Retina (tissue), 1 donor: ENCODE measurements around the gene THSD4.
A peak's percentile ranks its signal among the peaks of the same experiment; 100 is the strongest.
"Not testable (repeated sequence)": the region's sequence is repeated elsewhere in the genome, so short reads cannot be mapped to it uniquely, and the experiment has no call there.

ENCODE experiments used
- DNase-seq: peaks from one replicate; pipeline ENCODE4 v3.0.0-alpha.2; 2016

THSD4 gene

DNA sequence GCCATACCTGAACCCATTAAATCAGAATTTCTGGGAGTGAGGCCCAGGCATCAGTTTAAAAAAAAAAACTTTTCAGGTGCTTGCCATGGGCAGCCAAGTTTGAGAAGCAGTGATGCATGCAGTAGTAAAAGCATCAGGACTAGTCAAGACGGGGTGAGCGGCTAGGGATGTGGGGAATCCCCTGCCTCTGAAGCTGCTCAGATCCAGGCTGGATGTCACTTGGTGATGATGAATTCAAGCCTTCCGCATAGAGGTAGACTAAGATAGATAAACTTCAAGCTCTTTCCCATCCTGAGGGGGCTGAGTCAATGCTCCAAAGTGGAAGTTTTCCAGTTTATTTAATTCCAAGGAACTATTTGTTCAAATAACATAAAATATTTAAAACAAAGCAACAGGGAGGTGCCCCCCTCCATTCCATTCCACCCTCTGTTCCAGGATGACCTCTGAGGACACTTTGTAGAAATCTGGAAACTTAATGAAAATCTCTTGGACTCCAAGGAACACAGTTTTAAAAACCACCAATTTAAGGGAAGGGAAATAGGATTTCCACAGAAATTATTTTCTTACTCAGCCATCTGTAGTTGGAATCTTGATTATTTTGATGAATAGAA is 594.6 kb downstream of the THSD4 start:
- no peak for DNase-seq

DNA sequence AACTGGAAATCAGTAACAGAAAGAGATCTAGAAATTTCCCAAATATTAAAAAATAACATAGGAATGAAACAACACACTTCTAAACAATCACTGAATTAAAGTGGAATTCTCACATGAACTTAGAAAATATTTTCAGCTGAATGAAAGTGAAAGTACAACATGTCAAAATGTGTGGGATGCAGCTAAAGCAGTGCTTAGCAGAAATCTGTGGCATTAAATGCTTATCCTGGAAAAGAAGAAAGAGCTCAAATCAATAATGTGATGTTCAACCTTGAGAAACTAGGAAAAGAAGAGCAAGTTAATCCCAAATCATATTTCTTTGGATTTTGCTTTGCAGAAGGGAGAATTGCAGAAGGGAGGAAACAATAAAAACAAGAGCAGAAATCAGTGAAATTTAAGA is 596.9 kb downstream of the THSD4 start:
- no peak for DNase-seq

DNA sequence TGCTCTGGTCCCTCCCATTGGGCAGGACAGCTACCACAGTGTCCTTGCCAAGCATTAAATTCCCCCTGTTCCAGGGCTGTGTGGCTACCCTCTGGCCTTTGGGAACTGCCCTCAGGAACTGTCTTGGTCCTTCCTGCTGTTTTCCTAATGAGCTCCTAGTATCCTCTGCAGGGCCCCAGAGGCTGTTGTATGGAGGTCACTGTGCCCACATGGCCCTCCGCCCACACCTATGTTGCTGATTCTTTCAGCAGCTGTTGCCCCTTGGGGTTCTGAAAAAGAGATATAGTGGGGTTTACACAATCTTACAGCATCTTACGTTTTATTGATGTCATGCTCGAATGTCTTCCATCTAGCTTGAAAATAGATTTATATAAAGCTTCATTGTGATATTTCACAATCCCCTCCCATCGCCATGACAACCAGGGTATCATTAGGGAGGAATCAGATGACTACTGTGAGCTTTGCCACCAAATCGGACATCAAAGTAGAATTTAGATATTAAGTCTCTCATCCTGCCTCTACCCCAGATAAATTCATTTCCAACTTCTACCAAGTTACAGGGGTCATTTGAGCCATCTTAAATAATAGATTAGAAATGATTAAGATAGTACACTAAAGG is 598.0 kb downstream of the THSD4 start:
- DNase-seq: no peak

DNA sequence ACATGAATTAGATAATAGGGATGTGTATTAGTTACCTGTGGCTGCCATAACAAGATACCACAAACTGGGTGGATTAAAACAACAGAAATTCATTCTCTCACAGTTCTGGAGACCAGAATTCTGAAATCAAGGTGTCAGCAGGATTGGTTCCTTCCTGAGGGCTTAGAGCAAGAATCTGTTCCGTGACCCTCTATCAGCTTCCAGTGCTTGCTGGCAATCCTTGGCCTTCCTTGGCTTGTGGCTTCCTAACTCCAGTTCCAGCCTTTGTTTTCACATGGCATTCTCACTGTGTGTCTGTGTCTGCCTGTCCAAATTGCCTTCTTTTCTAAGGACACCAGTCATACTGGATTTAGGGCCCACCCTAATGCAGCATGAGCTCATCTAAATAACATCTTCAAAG is 600.6 kb downstream of the THSD4 start:
- no peak for DNase-seq

DNA sequence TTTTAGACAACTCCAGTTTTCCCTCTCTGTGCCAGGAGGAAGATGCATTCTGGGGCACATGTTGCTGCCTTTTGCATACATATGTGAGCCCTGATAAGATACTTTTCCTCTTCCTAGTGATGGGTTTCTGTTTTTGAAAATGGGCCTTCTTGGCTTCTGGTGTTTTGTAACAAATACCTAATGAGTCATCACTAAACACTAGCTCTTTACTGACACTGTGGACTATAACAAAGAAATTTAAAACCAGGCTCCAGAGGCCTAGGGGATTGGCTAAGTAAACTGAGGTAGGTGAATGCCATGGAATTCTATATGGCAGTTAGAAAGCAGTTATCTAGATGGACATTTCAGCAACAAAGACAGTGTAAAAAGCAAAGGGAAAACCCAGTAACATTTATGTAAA is 601.7 kb downstream of the THSD4 start:
- no peak for DNase-seq

DNA sequence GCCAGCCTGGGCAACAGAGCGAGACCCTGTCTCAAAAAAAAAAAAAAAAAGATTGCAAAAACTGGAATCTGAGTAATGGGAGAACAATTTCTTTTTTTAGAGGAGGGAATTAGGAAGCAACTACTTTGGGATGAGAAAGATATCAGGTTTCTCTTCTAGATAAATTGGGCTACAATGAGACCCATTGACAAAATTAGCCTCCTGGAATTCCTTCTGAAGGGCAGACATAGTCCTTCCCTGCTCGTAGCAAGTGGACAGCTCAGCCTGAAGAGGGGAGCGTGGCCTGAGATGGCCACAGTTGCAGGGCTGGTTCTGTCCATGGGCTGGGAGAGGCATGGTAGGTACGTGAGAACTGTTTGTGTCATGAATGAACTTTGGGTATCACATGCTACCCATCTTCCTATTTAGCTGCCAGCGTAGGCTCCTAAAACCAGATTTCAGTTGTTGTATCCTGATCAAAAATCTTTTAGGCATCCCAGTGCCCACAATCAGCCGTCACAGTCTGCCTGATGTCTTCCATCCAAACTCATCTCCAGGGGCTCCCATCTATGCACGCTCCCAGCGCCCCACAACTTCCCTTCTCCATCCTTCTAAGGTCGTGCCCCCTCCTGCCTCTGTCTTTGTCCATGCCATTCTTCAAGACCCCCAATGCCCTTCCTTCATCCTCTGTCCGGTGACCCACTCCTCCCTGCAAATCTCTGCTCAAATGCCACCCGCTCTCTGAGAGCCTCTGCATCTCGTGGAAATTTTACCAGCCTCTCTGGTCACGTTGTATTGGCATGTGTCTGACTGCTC is 603.0 kb downstream of the THSD4 start:
- DNase-seq: no peak

DNA sequence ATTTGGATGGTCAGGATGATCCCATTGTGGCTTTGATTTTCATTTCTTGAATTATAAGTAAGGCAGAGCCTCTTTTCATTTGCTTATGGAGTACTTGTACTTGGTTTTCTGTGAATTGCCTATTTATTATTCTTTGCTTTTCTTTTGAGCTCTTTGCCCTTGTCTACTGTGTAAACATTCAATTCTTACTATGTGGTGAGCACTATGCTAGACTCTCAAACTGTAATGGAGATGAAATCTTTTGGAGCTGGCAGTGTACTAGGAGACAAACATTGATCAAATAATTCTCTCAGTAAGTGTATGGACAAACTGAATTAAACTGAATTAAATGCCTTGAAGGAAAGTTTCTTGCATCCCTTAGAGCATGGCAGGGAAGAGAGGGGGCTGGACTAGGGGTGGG is 608.1 kb downstream of the THSD4 start:
- DNase-seq: no peak

DNA sequence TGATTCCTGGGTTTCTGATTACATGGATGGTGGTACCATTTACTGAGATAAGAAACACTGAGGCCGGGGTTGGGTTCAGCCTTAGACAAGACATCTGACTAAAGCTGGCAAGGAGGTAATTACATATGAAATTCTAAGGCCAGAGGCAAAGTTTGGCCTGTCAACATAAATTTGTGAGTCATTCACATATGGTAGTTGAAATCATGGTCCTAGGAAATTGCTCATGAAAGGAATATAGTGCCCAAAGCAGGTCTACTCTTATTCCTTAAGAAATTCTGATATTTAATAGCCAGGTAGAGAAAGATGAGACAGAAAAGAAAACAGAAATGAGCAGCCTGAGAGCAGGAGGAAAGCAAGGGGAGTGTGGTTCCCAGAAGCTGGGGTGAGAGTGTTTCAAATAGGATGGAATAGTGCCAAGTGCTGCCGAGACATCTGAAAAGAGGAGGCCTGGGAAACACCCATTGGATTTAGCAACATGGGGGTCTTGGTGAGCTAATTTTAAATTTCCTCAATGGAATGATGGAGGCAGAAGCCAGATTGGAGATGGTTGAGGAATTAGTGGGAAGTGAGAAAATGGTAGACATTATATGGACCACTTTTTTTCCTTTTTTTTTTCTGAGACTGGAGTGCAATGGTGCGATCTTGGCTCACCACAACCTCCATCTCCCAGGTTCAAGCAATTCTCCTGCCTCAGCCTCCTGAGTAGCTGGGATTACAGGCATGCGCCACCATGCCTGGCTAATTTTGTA is 610.1 kb downstream of the THSD4 start:
- not testable (repeated sequence) for DNase-seq

DNA sequence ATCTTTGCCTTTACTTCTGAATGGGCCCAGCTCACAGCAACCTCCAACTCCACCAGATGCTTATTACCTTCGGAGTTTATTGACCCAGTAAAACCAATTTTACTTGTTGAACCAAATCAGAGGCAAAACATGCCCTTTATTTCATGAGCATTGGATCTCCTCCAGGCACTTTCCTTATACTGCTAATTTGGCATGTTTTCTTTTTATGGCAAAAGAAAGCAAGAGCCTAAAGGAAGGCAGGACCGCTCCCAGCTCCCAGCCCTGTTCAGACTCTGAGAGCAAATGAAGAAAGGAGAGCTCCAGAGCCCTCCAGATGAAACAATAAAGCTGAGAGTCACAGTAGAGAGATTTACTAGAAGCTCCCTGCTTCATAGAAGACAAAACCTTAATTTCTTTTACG is 613.6 kb downstream of the THSD4 start:
- no peak for DNase-seq

DNA sequence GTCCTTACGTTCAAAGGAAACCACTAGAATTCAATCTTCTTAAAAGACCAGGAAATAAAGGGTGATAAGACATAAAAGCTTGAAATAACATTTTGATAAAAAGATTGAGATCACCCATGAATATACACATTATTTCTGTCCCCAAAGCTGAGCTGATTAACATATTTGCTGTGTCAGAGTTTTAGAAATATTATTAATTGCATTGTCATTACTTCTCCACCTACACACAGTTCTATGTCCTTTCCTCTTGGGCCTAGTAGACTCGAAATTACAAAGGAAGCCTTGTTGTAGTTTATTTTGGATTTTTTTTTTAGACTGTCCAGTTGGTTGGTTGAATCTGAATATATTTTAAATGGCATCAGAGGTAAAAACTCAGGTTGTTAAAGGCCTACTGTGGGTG is 614.0 kb downstream of the THSD4 start:
- DNase-seq: no peak

DNA sequence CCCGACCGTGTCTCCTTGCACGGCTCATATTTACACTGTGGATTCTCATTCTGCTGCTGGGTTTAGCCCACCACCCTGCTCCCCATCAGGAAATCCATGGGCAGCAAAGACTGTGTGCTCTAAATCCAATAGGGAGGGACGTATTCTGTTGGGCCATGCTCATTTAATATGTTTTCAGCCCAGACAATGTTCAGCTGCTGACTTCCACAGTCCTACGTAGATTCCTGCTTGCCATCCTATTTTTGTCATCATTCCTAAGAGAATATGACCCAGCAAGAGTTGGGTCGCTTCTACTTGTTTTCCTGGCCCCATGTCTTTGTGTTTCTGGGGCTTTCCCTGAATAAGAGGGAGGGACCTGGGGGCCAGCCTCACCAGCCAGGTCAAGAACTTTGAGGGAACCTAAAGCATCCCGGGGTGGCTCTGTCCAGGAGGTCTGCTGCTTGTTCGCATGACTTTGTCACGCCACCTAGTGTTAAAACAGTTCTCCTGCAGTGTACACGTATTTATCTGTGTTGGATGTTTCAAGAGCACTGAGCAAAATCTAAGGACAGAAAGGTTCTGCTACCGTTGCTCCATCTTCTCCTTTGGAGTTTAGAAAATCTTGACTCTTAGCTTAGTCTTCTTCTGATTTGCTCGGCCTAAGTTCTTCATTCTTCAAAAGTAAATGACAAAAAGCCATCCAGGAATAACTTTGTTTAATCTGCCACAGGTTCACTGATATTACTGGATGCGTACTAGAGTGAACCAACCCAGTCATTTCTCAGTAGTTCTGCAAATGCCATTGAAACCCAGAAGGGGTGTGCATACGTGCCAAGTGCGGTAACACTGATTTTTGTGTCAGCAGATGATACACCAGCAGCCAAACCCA is 615.2 kb downstream of the THSD4 start:
- DNase-seq: peak; percentile 61

DNA sequence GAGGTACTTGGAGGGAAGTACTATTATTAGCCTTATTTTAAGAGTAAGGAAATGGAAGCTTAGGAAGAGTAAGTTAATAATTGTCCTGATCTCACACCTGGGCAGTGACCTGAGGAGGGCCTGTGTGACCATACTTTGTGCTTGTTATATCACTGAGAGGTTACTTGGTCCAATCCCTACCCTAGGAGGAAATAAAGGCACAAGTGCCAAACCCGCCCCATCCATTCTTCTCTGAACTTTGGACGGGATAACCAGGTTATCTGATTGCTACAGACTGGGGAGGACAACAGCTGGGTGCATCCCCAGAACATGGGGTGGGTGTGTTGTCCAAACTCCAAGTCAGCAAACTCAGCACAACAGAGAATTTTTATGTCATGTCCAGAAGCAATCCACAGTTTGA is 617.4 kb downstream of the THSD4 start:
- DNase-seq: no peak

DNA sequence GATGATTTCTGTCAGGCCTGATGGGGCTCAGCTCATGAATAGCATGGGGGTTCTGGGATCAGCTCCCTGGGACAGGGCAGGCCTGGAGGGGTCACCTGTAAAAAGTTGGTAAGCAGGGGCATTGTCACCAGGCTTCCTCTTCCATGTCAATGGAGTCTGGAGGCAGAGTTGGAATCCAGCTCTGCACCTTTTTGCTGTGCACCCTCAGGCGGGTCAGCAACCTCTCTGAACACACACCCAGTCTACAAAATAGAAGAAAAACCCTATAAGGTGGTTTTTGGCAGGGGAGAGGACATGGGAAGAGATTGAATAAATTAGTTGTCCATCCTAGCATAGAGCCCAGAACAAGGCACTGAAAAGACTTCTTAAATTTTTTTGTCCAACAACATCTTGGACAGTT is 617.9 kb downstream of the THSD4 start:
- no peak for DNase-seq

DNA sequence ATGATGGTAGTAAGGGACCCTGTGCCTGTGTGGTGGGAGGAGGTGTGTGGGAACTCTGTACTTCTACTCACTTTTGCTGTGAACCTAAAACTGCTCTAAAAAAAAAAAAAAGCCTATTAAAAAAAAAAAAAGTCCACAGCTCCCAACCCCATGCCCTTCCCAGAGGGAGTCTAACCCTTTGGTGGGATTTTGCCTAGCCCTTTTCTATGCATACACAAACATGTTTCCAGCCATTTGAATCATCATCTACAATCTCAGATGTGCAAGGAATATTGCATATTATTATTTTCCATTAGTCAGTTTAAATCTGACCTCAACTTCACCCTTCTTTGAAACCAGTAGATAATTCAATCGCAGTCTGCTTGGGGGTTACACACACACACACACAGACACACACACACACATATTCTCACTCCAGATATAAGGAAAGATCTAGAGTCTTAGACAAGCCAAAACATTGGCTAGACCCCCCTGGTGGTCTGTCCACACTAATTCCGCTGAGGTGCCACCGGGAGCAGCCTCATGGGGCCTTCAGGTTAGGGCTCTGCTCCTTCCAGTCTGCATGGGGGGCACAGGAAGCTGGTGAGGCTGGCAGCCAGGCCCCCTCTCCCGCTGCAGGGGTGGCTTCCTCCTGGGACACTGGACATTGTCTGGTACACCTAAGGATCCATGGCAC is 619.6 kb downstream of the THSD4 start:
- no peak for DNase-seq

DNA sequence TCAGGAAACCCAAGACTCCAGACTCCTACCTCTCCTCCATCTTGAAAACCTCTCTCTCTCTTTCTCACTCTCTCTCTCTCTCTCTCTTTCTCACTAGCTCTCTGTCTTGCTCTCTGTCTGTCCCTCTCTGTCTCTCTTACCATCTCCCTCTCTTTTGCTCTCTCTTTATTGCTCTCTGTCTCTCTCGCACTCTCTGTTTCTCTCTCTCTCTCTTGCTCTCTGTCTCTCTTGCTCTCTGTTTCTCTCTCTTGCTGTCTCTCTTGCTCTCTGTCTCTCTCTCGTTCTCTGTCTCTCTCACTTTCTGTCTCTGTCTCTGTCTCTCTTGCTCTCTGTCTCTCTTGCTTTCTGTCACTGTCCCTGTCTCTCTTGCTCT is 620.1 kb downstream of the THSD4 start:
- no peak for DNase-seq

DNA sequence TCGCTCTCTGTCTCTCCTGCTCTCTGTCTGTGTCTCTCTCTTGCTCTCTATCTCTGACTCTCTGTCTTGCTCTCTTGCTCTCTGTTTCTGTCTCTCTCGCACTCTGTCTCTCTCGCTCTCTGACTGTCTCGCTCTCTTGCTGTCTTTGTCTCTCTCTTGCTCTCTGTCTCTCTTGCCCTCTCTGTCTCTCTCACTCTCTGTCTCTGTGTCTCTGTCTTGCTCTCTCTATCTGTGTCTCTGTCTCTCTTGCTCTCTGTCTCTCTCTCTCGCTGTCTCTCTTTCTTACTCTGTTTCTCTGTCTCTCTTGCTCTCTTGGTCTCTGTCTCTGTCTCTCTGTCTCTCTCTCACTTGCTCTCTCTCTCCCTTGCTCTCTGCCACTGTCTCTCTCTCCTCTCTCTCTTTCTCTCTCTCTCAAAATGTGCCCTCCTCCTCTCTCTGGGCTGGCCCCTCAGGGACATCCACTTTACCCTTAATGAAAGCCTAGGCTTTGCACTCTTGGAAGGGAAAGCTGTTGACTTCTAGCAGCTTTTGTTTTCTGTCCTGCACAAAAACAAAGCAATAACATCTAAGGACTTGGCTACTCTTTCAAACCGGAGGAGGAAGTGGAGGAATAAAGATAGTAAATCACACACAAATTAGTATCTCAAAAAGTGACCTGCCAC is 621.1 kb downstream of the THSD4 start:
- no peak for DNase-seq

DNA sequence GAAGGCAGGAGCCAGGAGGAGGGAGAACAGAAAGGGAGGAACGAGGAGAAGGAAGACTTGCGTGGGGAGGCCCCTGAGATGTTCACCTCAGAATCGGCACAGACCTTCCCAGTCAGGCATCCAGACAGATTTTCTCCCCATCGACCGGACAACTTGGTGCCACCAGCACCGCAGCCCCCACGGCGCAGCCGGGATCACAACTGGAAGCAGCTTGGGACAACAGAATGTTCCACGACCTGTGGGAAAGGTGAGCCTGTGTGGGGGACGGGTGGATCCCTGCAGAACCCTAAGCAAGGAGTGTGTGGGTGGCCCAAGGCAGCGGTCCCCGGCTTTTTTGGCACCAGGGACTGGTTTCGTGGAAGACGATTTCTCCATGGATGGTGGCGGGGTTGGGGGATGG is 622.5 kb downstream of the THSD4 start:
- no peak for DNase-seq

DNA sequence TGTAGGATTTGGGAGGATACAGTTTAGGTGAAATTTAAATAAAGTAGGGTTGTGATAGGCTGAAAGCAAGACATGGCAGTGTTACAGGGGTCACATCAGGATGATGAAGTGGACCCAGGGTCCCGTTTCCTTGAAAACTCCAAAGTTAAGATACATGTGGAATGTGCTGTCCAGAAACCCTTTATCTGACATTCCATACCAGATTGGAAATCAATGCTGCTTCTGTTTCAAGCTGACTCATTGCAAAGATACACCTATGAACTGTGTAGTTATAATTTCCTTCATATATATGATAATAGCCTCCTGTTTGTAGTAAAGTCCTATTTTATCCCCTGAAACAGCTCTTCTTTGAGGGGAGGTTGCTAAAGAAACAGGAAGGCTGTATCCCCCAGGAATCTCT is 624.1 kb downstream of the THSD4 start:
- no peak for DNase-seq

DNA sequence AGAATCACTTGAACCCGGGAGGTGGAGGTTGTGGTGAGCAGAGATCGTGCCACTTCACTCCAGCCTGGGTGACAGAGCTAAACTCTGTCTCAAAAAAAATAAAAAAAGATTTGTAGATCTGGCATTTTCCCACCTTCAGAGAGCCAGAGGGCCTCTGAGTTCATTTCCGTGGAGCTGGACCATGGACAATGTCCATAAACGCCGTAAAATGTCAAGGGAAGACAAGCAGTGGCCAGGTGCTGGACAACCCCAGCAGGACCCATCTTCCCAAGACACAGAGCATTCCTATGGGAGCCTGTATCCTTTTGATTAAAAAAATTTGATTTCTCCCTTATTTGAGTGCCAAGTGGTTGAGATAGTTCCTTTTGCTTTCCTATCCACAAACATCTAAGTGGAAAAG is 627.7 kb downstream of the THSD4 start:
- DNase-seq: no peak

DNA sequence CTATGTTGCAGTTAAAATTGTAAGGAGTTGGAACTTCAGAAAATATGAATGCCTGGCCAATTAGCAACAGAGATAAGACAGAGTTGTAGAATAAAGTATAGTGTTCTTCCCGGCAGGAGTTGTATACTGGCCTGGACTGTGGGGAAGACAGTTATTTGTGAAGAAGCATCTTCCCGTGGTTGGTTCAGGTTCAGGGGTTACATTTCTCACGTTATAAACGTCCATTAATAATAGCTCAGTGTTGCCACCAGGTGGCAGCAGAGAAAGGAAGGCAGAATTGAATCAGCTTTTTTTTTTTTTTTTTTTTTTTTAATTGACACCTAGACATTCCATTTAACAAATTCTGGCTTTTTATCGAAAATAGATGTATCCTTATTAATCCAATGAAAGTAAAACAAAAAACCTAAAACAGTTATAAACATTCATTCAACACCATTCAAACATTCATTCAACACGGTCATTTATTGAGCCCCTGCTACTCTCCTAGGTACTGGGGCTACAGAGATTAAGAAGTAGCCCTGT is 628.7 kb downstream of the THSD4 start:
- peak; percentile 50 for DNase-seq

DNA sequence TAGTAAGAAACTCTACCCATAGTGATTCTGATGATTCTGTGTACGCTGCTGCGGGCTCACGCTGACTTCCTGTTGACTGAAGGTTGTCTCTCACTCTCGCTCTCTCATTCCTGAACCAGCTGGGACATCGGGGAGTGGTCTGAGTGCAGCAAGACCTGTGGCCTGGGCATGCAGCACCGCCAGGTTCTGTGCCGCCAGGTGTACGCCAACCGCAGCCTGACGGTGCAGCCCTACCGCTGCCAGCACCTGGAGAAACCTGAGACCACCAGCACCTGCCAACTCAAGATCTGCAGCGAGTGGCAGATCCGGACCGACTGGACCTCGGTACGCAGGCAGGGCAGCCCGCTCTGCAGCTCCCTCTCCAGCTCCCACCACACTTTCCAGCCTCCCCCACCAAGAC is 631.4 kb downstream of the THSD4 start:
- no peak for DNase-seq
